IMR-90 (cell line): ENCODE measurements around the gene TRAPPC14.

Experiments
- CTCF ChIP-seq: conservative IDR thresholded peaks from 2 replicates; pipeline ENCODE4 v1.5.1; 2012; ENCODE audit warnings: mild to moderate bottlenecking, low read depth, low read length, improper control_type of control experiment
- ELK1 ChIP-seq: fragments of 150-350 bp; IDR thresholded peaks from 2 replicates; pipeline ENCODE4 v1.6.1; 2016; ENCODE audit warnings: low read depth, mild to moderate bottlenecking, low read length, moderate library complexity, borderline replicate concordance
- FOS ChIP-seq: fragments of 150-350 bp; IDR thresholded peaks from 2 replicates; pipeline ENCODE4 v1.6.1; 2016; ENCODE audit warnings: low read depth, low read length
- MAFK ChIP-seq: IDR thresholded peaks from 2 replicates; pipeline ENCODE4 v1.6.1; 2012; ENCODE audit warnings: low read depth, low read length, improper control_type of control experiment
- POLR2A ChIP-seq: IDR thresholded peaks from 2 replicates; pipeline ENCODE4 v1.6.1; 2012; ENCODE audit warnings: mild to moderate bottlenecking, low read depth, low read length
- RAD21 ChIP-seq: IDR thresholded peaks from 2 replicates; pipeline ENCODE4 v1.6.1; 2012; ENCODE audit warnings: low read length, improper control_type of control experiment
- RFX5 ChIP-seq: IDR thresholded peaks from 2 replicates; pipeline ENCODE4 v1.8.0; 2012; ENCODE audit warnings: low read depth, mild to moderate bottlenecking, low read length, moderate library complexity
- USF2 ChIP-seq: fragments of 150-350 bp; IDR thresholded peaks from 2 replicates; pipeline ENCODE4 v1.6.1; 2017; ENCODE audit warnings: mild to moderate bottlenecking, antibody characterized with exemption, low read length, low read depth

GRCh38 chr7:100173806-100174495, 15.4 kb upstream of the TRAPPC14 start:
- TF ChIP-seq CTCF (no peak), RAD21 (no peak), ELK1 (no peak), USF2 (no peak), POLR2A (no peak), MAFK (no peak), RFX5 (no peak), FOS (no peak)
